Endometrial microvascular endothelial cells (primary cell): ENCODE data around the gene TFCP2. TPM values are rescaled to one million over a fixed set of nuclear protein-coding genes. Genes with fewer than 3 reads are reported as not detected.

Source experiments
- in situ Hi-C: cut with HindIII; loops from 2 replicates; pipeline ENCODE4 v1.10.0; 2017; ENCODE audit warnings: low sequenced_read_pairs, low pct_unique_long_range_greater_than_20kb; ENCODE audit errors: inconsistent ontology term
- total RNA-seq: library from RNA; depleted of rRNA; stranded (reverse); fragments of >200 nt; gene quantifications from one replicate; pipeline ENCODE4 v1.2.3, GENCODE V29; 2015; ENCODE audit errors: inconsistent ontology term

The TFCP2 gene
- total RNA-seq, 1 donor from 2014 or later = 12.3 TPM

GRCh38 chr12:51171884-51172514 is 936 bp downstream of the TFCP2 start:
- in situ Hi-C loops = no loop called here

GRCh38 chr12:51163795-51164194 is 9.1 kb downstream of the TFCP2 start:
- in situ Hi-C loops = no loop called here

- in situ Hi-C loops = no loop called here
These were observed 10.7 kb downstream of the TFCP2 start for GRCh38 chr12:51162217-51162616.

GRCh38 chr12:51160814-51161459 is 12.0 kb downstream of the TFCP2 start:
- in situ Hi-C loops = no loop called here

GRCh38 chr12:51156245-51156765 is 16.6 kb downstream of the TFCP2 start:
- in situ Hi-C loops = no loop called here

GRCh38 chr12:51152953-51153352 is 20.0 kb downstream of the TFCP2 start:
- in situ Hi-C loops = no loop called here

GRCh38 chr12:51150777-51151176 is 22.2 kb downstream of the TFCP2 start:
- in situ Hi-C loops = no loop called here

GRCh38 chr12:51147309-51147708 is 25.6 kb downstream of the TFCP2 start:
- in situ Hi-C loops = no loop called here

GRCh38 chr12:51139292-51139844 is 33.6 kb downstream of the TFCP2 start:
- in situ Hi-C loops = no loop called here

- in situ Hi-C loops = no loop called here
These were observed 40.2 kb downstream of the TFCP2 start for GRCh38 chr12:51132693-51133092.

GRCh38 chr12:51131745-51132521 is 41.0 kb downstream of the TFCP2 start:
- in situ Hi-C loops = no loop called here

- in situ Hi-C loops = no loop called here
These were observed 44.0 kb downstream of the TFCP2 start for GRCh38 chr12:51128919-51129318.

GRCh38 chr12:51127050-51127729 is 45.7 kb downstream of the TFCP2 start:
- in situ Hi-C loops = no loop called here

- in situ Hi-C loops = no loop called here
These were observed 46.6 kb downstream of the TFCP2 start for GRCh38 chr12:51126297-51126696.

GRCh38 chr12:51124504-51124903 is 48.4 kb downstream of the TFCP2 start:
- in situ Hi-C loops = no loop called here

GRCh38 chr12:51122844-51123243 is 50.1 kb downstream of the TFCP2 start:
- in situ Hi-C loops = no loop called here

- in situ Hi-C loops = no loop called here
These were observed 54.2 kb downstream of the TFCP2 start for GRCh38 chr12:51118706-51119105.

- in situ Hi-C loops = no loop called here
These were observed 57.4 kb downstream of the TFCP2 start for GRCh38 chr12:51115533-51115932.

- in situ Hi-C loops = no loop called here
These were observed 64.8 kb downstream of the TFCP2 start for GRCh38 chr12:51108136-51108535.
